CD14-positive monocyte (primary cell): Measurements from ENCODE around the gene RIPPLY3. TPM values are rescaled to one million over a fixed set of nuclear protein-coding genes. Genes with fewer than 3 reads are reported as not detected.

Source experiments
- DNase-seq, 3 donors: peaks; one replicate each; pipeline ENCODE4 v3.0.0-alpha.2; 2011 to 2022
- H2AFZ ChIP-seq: 2 replicates; pipeline ENCODE4 v1.6.0; 2012; ENCODE audit warnings: mild to moderate bottlenecking, low read depth, low read length, inconsistent platforms; ENCODE audit not compliant: insufficient read depth, poor library complexity, severe bottlenecking
- H3K27ac ChIP-seq, 2 donors: 1 replicate in 1 of 2; 2 replicates in 1 of 2; pipeline ENCODE4 v1.5.1; 2012 to 2013; ENCODE audit warnings: low read length in 2 of 2, control low read depth in 1 of 2, inconsistent platforms in 1 of 2, low read depth in 1 of 2, mild to moderate bottlenecking in 1 of 2
- H3K27me3 ChIP-seq, 2 donors: one replicate each; pipeline versions ENCODE4 v1.6.0 to v1.6.1; 2011 to 2013; ENCODE audit warnings: low read length in 2 of 2; ENCODE audit not compliant: control insufficient read depth in 2 of 2, insufficient read depth in 2 of 2
- H3K36me3 ChIP-seq, 2 donors: replicated peaks in 1 of 2; 1 replicate in 1 of 2; 2 replicates in 1 of 2; pipeline versions ENCODE4 v1.5.1 to v1.6.1; 2012 to 2013; ENCODE audit warnings: low read length in 2 of 2, control low read depth in 1 of 2, inconsistent platforms in 1 of 2, mild to moderate bottlenecking in 1 of 2; ENCODE audit not compliant: insufficient read depth in 2 of 2, control insufficient read depth in 1 of 2
- H3K4me1 ChIP-seq, 2 donors: 1 replicate in 1 of 2; 2 replicates in 1 of 2; pipeline versions ENCODE4 v1.5.1 to v1.6.1; 2012 to 2013; ENCODE audit warnings: low read length in 2 of 2, control low read depth in 1 of 2, inconsistent platforms in 1 of 2, mild to moderate bottlenecking in 1 of 2, moderate library complexity in 1 of 2; ENCODE audit not compliant: insufficient read depth in 2 of 2, control insufficient read depth in 1 of 2
- H3K4me2 ChIP-seq: replicated peaks from 2 replicates; pipeline ENCODE3; 2012; ENCODE audit warnings: low read length, moderate library complexity, mild to moderate bottlenecking; ENCODE audit not compliant: poor library complexity, severe bottlenecking; ENCODE audit errors: extremely low read depth
- H3K4me3 ChIP-seq, 3 experiments: fragments of 200-600 bp in 1 of 3; sonication (generic) in 1 of 3; replicated peaks in 1 of 3; 1 replicate in 2 of 3; 2 replicates in 1 of 3; pipeline ENCODE4 v1.5.1; 2011 to 2013; ENCODE audit warnings: low read length in 3 of 3, mild to moderate bottlenecking in 3 of 3, control low read depth in 2 of 3, low read depth in 2 of 3, inconsistent platforms in 1 of 3, moderate library complexity in 1 of 3
- H3K79me2 ChIP-seq: 2 replicates; pipeline ENCODE4 v1.6.0; 2012; ENCODE audit warnings: mild to moderate bottlenecking, control low read depth, inconsistent platforms, low read length, moderate library complexity; ENCODE audit not compliant: insufficient read depth
- H3K9ac ChIP-seq: 2 replicates; pipeline ENCODE4 v1.6.0; 2017; ENCODE audit warnings: low read length, mild to moderate bottlenecking; ENCODE audit not compliant: insufficient read depth, poor library complexity, severe bottlenecking
- H3K9me3 ChIP-seq, 2 donors: replicated peaks in 1 of 2; 1 replicate in 1 of 2; 2 replicates in 1 of 2; pipeline versions ENCODE4 v1.5.1 to v1.6.1; 2012 to 2013; ENCODE audit warnings: low read length in 2 of 2, control low read depth in 1 of 2; ENCODE audit not compliant: control insufficient read depth in 1 of 2, insufficient read depth in 1 of 2
- H4K20me1 ChIP-seq: 2 replicates; pipeline ENCODE4 v1.6.0; 2012; ENCODE audit warnings: mild to moderate bottlenecking, low read length, control low read depth, moderate library complexity; ENCODE audit not compliant: insufficient read depth
- H3K27ac Mint-ChIP-seq, 7 donors: one replicate each; pipeline ENCODE4 v1.8.0; 2020; ENCODE audit warnings: mild to moderate bottlenecking in 7 of 7, mixed read lengths in 7 of 7, moderate library complexity in 6 of 7, inconsistent platforms in 2 of 7
- H3K27me3 Mint-ChIP-seq, 3 donors: one replicate each; pipeline ENCODE4 v1.8.0; 2021 to 2022; ENCODE audit warnings: low read depth in 3 of 3, mild to moderate bottlenecking in 3 of 3, mixed read lengths in 3 of 3, moderate library complexity in 3 of 3, inconsistent platforms in 1 of 3
- H3K36me3 Mint-ChIP-seq, 2 donors: one replicate each; pipeline ENCODE4 v1.8.0; 2020; ENCODE audit warnings: mixed read lengths in 2 of 2, inconsistent platforms in 1 of 2, mild to moderate bottlenecking in 1 of 2
- H3K4me1 Mint-ChIP-seq: one replicate; pipeline ENCODE4 v1.8.0; 2020; ENCODE audit warnings: mild to moderate bottlenecking, mixed read lengths
- H3K4me3 Mint-ChIP-seq, 2 donors: one replicate each; pipeline ENCODE4 v1.8.0; 2020; ENCODE audit warnings: mild to moderate bottlenecking in 2 of 2, mixed read lengths in 2 of 2, moderate library complexity in 1 of 2
- H3K9me3 Mint-ChIP-seq, 7 donors: one replicate each; pipeline ENCODE4 v1.8.0; 2020 to 2022; ENCODE audit warnings: mixed read lengths in 7 of 7, mild to moderate bottlenecking in 6 of 7, moderate library complexity in 6 of 7, inconsistent platforms in 2 of 7
- CTCF ChIP-seq: fragments of 200-600 bp; IDR thresholded peaks from one replicate; pipeline ENCODE4 v1.8.0; 2022; ENCODE audit warnings: antibody characterized with exemption, mild to moderate bottlenecking
- WGBS: methylation state at CpG from one replicate; pipeline ENCODE4 v1.1.5; 2013; ENCODE audit warnings: missing lambda C conversion rate; ENCODE audit not compliant: insufficient coverage; 5-methylcytosine and 5-hydroxymethylcytosine counted together
- intact Hi-C, 2 donors: fragments of 100-400 bp; cut with micrococcal nuclease; formaldehyde crosslinking; loops; one replicate each; pipeline versions ENCODE4 v1.15.0 to v1.15.1; 2023
- polyA plus RNA-seq, 3 donors: library from polyadenylated mRNA; depleted of rRNA in 1 of 3; unstranded in 2 of 3; stranded (reverse) in 1 of 3; fragments of 300-500 nt in 2 of 3; fragments of >200 nt in 1 of 3; fragmentation: Illumina TruSeq in 2 of 3; gene quantifications; 1 replicate in 2 of 3; 2 replicates in 1 of 3; pipeline ENCODE4 v1.2.3, GENCODE V29; 2012 to 2021

RIPPLY3 gene
- polyA plus RNA-seq, 3 donors = not detected

- peaks cover 4 to 5% of the 10 kb centered on the region in 2 donors for H3K36me3 Mint-ChIP-seq
- no peak overlapping the region for H3K4me3 Mint-ChIP-seq
- WGBS = 100% methylated on average over 1 of the region's 1 CpG
- intact Hi-C loops = no loop called here
- H3K27ac ChIP-seq = no peak overlapping the region
- H3K4me1 ChIP-seq = no peaks in the 10 kb centered on the region
- H3K4me3 ChIP-seq = no peak overlapping the region
- H3K4me1 Mint-ChIP-seq = no peaks in the 10 kb centered on the region
- peaks cover 0 to 11% of the 10 kb centered on the region in 2 donors for H3K9me3 ChIP-seq
- no peaks in the 10 kb centered on the region for H4K20me1 ChIP-seq
- no peak overlapping the region for H3K9ac ChIP-seq
- H3K9me3 Mint-ChIP-seq = peaks cover 0 to 22% (median 9%) of the 10 kb centered on the region in 7 donors
- DNase-seq = no peak
- no peak overlapping the region for H3K4me2 ChIP-seq
- H3K79me2 ChIP-seq = no peaks in the 10 kb centered on the region
- peaks cover 0 to 4% of the 10 kb centered on the region in 2 donors for H3K36me3 ChIP-seq
- H3K27me3 ChIP-seq = no peaks in the 10 kb centered on the region
- peaks cover 0 to 3% (median 1%) of the 10 kb centered on the region in 3 donors for H3K27me3 Mint-ChIP-seq
- H2AFZ ChIP-seq = no peak overlapping the region
- no peak for TF ChIP-seq CTCF
- H3K27ac Mint-ChIP-seq = no peak overlapping the region
Observed at GRCh38 chr21:37060296-37060695, 53.8 kb downstream of the RIPPLY3 start.

- Mint-ChIP-seq H3K4me1 (no peaks in the 10 kb centered on the region), H3K27ac (no peak overlapping the region), H3K9me3 (peaks cover 0 to 16% (median 3%) of the 10 kb centered on the region in 7 donors), H3K27me3 (peaks cover 0 to 3% (median 1%) of the 10 kb centered on the region in 3 donors), H3K4me3 (no peak overlapping the region), H3K36me3 (peaks cover 10 to 13% of the 10 kb centered on the region in 2 donors)
- H3K9me3 ChIP-seq = peaks cover 0 to 3% of the 10 kb centered on the region in 2 donors
- TF ChIP-seq CTCF = no peak
- H3K4me1 ChIP-seq = no peaks in the 10 kb centered on the region
- H3K36me3 ChIP-seq = peaks cover 3 to 12% of the 10 kb centered on the region in 2 donors
- H3K9ac ChIP-seq = no peak overlapping the region
- no peak overlapping the region for H3K4me2 ChIP-seq
- intact Hi-C loops = no loop called here
- H3K27me3 ChIP-seq = no peaks in the 10 kb centered on the region
- H2AFZ ChIP-seq = no peak overlapping the region
- no peak overlapping the region for H3K4me3 ChIP-seq
- no peak overlapping the region for H3K27ac ChIP-seq
- H4K20me1 ChIP-seq = no peaks in the 10 kb centered on the region
- no peaks in the 10 kb centered on the region for H3K79me2 ChIP-seq
- no peak for DNase-seq
- no CpG with 5 or more reads among the region's 7 CpGs for WGBS
Observed at GRCh38 chr21:37061926-37062592, 55.6 kb downstream of the RIPPLY3 start.
